GM23338 (cell line): Measurements from ENCODE around the gene RASA3. TPM values are rescaled to one million over a fixed set of nuclear protein-coding genes. Genes with fewer than 3 reads are reported as not detected.

Experiments used
- ATAC-seq: fragments of 200-7000 bp; cut with Tn5 transposase; 3 replicates; pipeline ENCODE4 v1.9.1; 2020
- DNase-seq: peaks from one replicate; pipeline ENCODE4 v3.0.0-alpha.2; 2015; ENCODE audit warnings: low spot score
- H2AFZ ChIP-seq: fragments of 200-600 bp; sonication (generic); 2 replicates; pipeline ENCODE4 v1.8.0; 2016; ENCODE audit warnings: antibody characterized with exemption, mild to moderate bottlenecking, moderate library complexity
- H3F3A ChIP-seq: fragments of 200-600 bp; sonication (generic); replicated peaks from 2 replicates; pipeline ENCODE4 v1.8.0; 2017; ENCODE audit warnings: antibody characterized with exemption, mixed run types, low read depth
- H3K27ac ChIP-seq: fragments of 200-600 bp; sonication (generic); 2 replicates; pipeline ENCODE4 v1.6.1; 2016; ENCODE audit warnings: low read depth
- H3K27me3 ChIP-seq: fragments of 200-600 bp; sonication (generic); 2 replicates; pipeline ENCODE4 v1.8.0; 2016; ENCODE audit warnings: mild to moderate bottlenecking, mixed run types, moderate library complexity; ENCODE audit not compliant: insufficient read depth
- H3K36me3 ChIP-seq: fragments of 200-600 bp; sonication (generic); 2 replicates; pipeline ENCODE4 v1.8.0; 2016; ENCODE audit warnings: mild to moderate bottlenecking; ENCODE audit not compliant: insufficient read depth
- H3K4me1 ChIP-seq: fragments of 200-600 bp; sonication (generic); 2 replicates; pipeline ENCODE4 v1.8.0; 2016; ENCODE audit warnings: mild to moderate bottlenecking, moderate library complexity; ENCODE audit not compliant: insufficient read depth
- H3K4me2 ChIP-seq: fragments of 200-600 bp; sonication (generic); 2 replicates; pipeline ENCODE4 v1.7.1; 2017; ENCODE audit warnings: mixed run types
- H3K4me3 ChIP-seq: fragments of 200-600 bp; sonication (generic); 2 replicates; pipeline ENCODE4 v1.6.1; 2016; ENCODE audit warnings: mixed run types
- H3K79me2 ChIP-seq: fragments of 200-600 bp; sonication (generic); replicated peaks from 2 replicates; pipeline ENCODE4 v1.8.0; 2017; ENCODE audit warnings: mild to moderate bottlenecking; ENCODE audit not compliant: insufficient read depth
- H3K9me2 ChIP-seq: fragments of 200-600 bp; sonication (generic); 2 replicates; pipeline ENCODE4 v1.8.0; 2017; ENCODE audit not compliant: insufficient read depth
- H4K20me1 ChIP-seq: fragments of 200-600 bp; sonication (generic); replicated peaks from 2 replicates; pipeline ENCODE4 v1.8.0; 2017; ENCODE audit warnings: mild to moderate bottlenecking; ENCODE audit not compliant: insufficient read depth
- H3K27ac Mint-ChIP-seq: 2 replicates; pipeline ENCODE4 v1.8.0; 2020; ENCODE audit warnings: inconsistent platforms, mild to moderate bottlenecking, moderate library complexity, mixed read lengths
- H3K27me3 Mint-ChIP-seq: 3 replicates; pipeline ENCODE4 v1.8.0; 2022; ENCODE audit warnings: low read depth, mild to moderate bottlenecking, moderate library complexity, mixed read lengths, inconsistent platforms; ENCODE audit not compliant: insufficient read depth, poor library complexity
- H3K36me3 Mint-ChIP-seq: 3 replicates; pipeline ENCODE4 v1.8.0; 2021; ENCODE audit warnings: low read depth, mild to moderate bottlenecking, inconsistent platforms, moderate library complexity, mixed read lengths
- H3K4me1 Mint-ChIP-seq: 3 replicates; pipeline ENCODE4 v1.8.0; 2020; ENCODE audit warnings: mild to moderate bottlenecking, inconsistent platforms, mixed read lengths
- H3K4me3 Mint-ChIP-seq: 3 replicates; pipeline ENCODE4 v1.8.0; 2021; ENCODE audit warnings: moderate library complexity, mild to moderate bottlenecking, inconsistent platforms, mixed read lengths
- H3K9me3 Mint-ChIP-seq: 3 replicates; pipeline ENCODE4 v1.8.0; 2020; ENCODE audit warnings: moderate library complexity, mild to moderate bottlenecking, inconsistent platforms, mixed read lengths
- CREB1 ChIP-seq: fragments of 250-450 bp; sonication (Bioruptor Pico); IDR thresholded peaks from 2 replicates; pipeline ENCODE4 v1.5.0; 2020; ENCODE audit warnings: low read depth, mild to moderate bottlenecking, moderate library complexity
- CTCF ChIP-seq, 2 experiments: fragments of 200-600 bp in 1 of 2; sonication (generic) in 1 of 2; conservative IDR thresholded peaks; 2 replicates each; pipeline versions ENCODE4 v1.5.1 to v1.6.1; 2016 to 2017; ENCODE audit warnings: antibody characterized with exemption in 2 of 2, low read depth in 2 of 2, mild to moderate bottlenecking in 2 of 2, moderate library complexity in 1 of 2
- ETS1 ChIP-seq: IDR thresholded peaks from 2 replicates; pipeline ENCODE4 v1.6.1; 2016; ENCODE audit warnings: antibody characterized with exemption
- EZH2 ChIP-seq: fragments of 200-600 bp; sonication (generic); IDR thresholded peaks from one replicate; pipeline ENCODE4 v1.8.0; 2017; ENCODE audit warnings: antibody characterized with exemption, mild to moderate bottlenecking, low read depth; ENCODE audit not compliant: unreplicated experiment
- EZH2phosphoT487 ChIP-seq: fragments of 200-600 bp; sonication (generic); IDR thresholded peaks from one replicate; pipeline ENCODE4 v1.8.1; 2018; ENCODE audit warnings: antibody characterized with exemption; ENCODE audit not compliant: unreplicated experiment
- JUNB ChIP-seq: IDR thresholded peaks from one replicate; pipeline ENCODE4 v1.6.1; 2016; ENCODE audit warnings: antibody characterized with exemption; ENCODE audit not compliant: unreplicated experiment
- NANOG ChIP-seq: IDR thresholded peaks from 2 replicates; pipeline ENCODE4 v1.6.1; 2016; ENCODE audit warnings: antibody characterized with exemption, borderline replicate concordance
- POLR2AphosphoS5 ChIP-seq: IDR thresholded peaks from 2 replicates; pipeline ENCODE4 v1.6.1; 2016; ENCODE audit warnings: antibody characterized with exemption, low read depth
- REST ChIP-seq: IDR thresholded peaks from one replicate; pipeline ENCODE4 v1.6.1; 2018; ENCODE audit warnings: antibody characterized with exemption; ENCODE audit not compliant: unreplicated experiment
- STAT1 ChIP-seq: IDR thresholded peaks from one replicate; pipeline ENCODE4 v1.6.1; 2016; ENCODE audit warnings: antibody characterized with exemption; ENCODE audit not compliant: unreplicated experiment
- ZNF114 ChIP-seq: fragments of 250-450 bp; sonication (Bioruptor Pico); IDR thresholded peaks from 2 replicates; pipeline ENCODE4 v1.5.0; 2020; ENCODE audit warnings: mild to moderate bottlenecking, moderate library complexity
- ZNF331 ChIP-seq: fragments of 250-450 bp; sonication (Bioruptor Pico); IDR thresholded peaks from 2 replicates; pipeline ENCODE4 v1.5.0; 2020; ENCODE audit warnings: low read depth, mild to moderate bottlenecking, moderate library complexity
- polyA plus RNA-seq: library from polyadenylated mRNA; unstranded; fragments of >200 nt; fragmentation: Nextera tagmentation; extraction: Ambion mirVana; gene quantifications from 2 replicates; pipeline ENCODE4 v1.2.1, GENCODE V29; 2016
- total RNA-seq: library from RNA; depleted of rRNA; stranded (reverse); fragments of >200 nt; shearing (Covaris generic); gene quantifications from 2 replicates; pipeline ENCODE4 v1.2.3, GENCODE V29; 2014
- TF ChIP-seq, protein P1 (sequence below): fragments of 250-450 bp; sonication (Bioruptor Pico); IDR thresholded peaks from 2 replicates; pipeline ENCODE4 v1.5.0; 2020; ENCODE audit warnings: mild to moderate bottlenecking, moderate library complexity

Gene RASA3
- total and polyA plus RNA-seq, 2 experiments from 2014 or later, result 11.2 to 20.7 TPM

GRCh38 chr13:114008964-114009589 lies 123.3 kb downstream of the RASA3 start (continued):
- no peak for TF ChIP-seq ETS1
- TF ChIP-seq, protein P1, sequence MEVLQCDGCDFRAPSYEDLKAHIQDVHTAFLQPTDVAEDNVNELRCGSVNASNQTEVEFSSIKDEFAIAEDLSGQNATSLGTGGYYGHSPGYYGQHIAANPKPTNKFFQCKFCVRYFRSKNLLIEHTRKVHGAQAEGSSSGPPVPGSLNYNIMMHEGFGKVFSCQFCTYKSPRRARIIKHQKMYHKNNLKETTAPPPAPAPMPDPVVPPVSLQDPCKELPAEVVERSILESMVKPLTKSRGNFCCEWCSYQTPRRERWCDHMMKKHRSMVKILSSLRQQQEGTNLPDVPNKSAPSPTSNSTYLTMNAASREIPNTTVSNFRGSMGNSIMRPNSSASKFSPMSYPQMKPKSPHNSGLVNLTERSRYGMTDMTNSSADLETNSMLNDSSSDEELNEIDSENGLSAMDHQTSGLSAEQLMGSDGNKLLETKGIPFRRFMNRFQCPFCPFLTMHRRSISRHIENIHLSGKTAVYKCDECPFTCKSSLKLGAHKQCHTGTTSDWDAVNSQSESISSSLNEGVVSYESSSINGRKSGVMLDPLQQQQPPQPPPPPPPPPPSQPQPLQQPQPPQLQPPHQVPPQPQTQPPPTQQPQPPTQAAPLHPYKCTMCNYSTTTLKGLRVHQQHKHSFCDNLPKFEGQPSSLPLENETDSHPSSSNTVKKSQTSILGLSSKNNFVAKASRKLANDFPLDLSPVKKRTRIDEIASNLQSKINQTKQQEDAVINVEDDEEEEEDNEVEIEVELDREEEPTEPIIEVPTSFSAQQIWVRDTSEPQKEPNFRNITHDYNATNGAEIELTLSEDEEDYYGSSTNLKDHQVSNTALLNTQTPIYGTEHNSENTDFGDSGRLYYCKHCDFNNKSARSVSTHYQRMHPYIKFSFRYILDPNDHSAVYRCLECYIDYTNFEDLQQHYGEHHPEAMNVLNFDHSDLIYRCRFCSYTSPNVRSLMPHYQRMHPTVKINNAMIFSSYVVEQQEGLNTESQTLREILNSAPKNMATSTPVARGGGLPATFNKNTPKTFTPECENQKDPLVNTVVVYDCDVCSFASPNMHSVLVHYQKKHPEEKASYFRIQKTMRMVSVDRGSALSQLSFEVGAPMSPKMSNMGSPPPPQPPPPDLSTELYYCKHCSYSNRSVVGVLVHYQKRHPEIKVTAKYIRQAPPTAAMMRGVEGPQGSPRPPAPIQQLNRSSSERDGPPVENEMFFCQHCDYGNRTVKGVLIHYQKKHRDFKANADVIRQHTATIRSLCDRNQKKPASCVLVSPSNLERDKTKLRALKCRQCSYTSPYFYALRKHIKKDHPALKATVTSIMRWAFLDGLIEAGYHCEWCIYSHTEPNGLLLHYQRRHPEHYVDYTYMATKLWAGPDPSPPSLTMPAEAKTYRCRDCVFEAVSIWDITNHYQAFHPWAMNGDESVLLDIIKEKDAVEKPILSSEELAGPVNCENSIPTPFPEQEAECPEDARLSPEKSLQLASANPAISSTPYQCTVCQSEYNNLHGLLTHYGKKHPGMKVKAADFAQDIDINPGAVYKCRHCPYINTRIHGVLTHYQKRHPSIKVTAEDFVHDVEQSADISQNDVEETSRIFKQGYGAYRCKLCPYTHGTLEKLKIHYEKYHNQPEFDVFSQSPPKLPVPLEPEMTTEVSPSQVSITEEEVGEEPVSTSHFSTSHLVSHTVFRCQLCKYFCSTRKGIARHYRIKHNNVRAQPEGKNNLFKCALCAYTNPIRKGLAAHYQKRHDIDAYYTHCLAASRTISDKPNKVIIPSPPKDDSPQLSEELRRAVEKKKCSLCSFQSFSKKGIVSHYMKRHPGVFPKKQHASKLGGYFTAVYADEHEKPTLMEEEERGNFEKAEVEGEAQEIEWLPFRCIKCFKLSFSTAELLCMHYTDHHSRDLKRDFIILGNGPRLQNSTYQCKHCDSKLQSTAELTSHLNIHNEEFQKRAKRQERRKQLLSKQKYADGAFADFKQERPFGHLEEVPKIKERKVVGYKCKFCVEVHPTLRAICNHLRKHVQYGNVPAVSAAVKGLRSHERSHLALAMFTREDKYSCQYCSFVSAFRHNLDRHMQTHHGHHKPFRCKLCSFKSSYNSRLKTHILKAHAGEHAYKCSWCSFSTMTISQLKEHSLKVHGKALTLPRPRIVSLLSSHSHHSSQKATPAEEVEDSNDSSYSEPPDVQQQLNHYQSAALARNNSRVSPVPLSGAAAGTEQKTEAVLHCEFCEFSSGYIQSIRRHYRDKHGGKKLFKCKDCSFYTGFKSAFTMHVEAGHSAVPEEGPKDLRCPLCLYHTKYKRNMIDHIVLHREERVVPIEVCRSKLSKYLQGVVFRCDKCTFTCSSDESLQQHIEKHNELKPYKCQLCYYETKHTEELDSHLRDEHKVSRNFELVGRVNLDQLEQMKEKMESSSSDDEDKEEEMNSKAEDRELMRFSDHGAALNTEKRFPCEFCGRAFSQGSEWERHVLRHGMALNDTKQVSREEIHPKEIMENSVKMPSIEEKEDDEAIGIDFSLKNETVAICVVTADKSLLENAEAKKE (CRISPR knock-in tag), result no peak
- TF ChIP-seq EZH2phosphoT487, result no peak
- no peak for TF ChIP-seq ZNF331 (CRISPR knock-in tag)
- no peak for TF ChIP-seq EZH2
- no peak for TF ChIP-seq POLR2AphosphoS5
- no peak for TF ChIP-seq ZNF114 (CRISPR knock-in tag)
- no peak for TF ChIP-seq NANOG

GRCh38 chr13:114007566-114007965 lies 124.9 kb downstream of the RASA3 start:
- H3K27ac ChIP-seq, result no peak overlapping the region
- H3K4me3 Mint-ChIP-seq, result no peak overlapping the region
- no peak overlapping the region for H3K4me2 ChIP-seq
- ATAC-seq, result no peak
- no peaks in the 10 kb centered on the region for H3K27me3 ChIP-seq
- no peaks in the 10 kb centered on the region for H4K20me1 ChIP-seq
- peaks cover 13% of the 10 kb centered on the region for H3K36me3 Mint-ChIP-seq
- no peaks in the 10 kb centered on the region for H3F3A ChIP-seq
- H3K4me3 ChIP-seq, result no peak overlapping the region
- no peaks in the 10 kb centered on the region for H3K9me3 Mint-ChIP-seq
- H3K4me1 Mint-ChIP-seq, result no peaks in the 10 kb centered on the region
- H3K27me3 Mint-ChIP-seq, result peaks cover 3% of the 10 kb centered on the region
- no peaks in the 10 kb centered on the region for H3K36me3 ChIP-seq
- no peak overlapping the region for H2AFZ ChIP-seq
- H3K4me1 ChIP-seq, result no peaks in the 10 kb centered on the region
- H3K9me2 ChIP-seq, result no peaks in the 10 kb centered on the region
- no peak for DNase-seq
- H3K27ac Mint-ChIP-seq, result no peak overlapping the region
- H3K79me2 ChIP-seq, result no peaks in the 10 kb centered on the region
- TF ChIP-seq JUNB (no peak), CREB1 (CRISPR knock-in tag) (no peak), REST (no peak), STAT1 (no peak), CTCF (conservative IDR thresholded peaks at IDR 0.05; ENCODE audit: low read depth in 2 of 2) (no peak), ZNF114 (CRISPR knock-in tag) (no peak), EZH2 (no peak)
